HG03432 (cell line): ENCODE results near the gene CT47C1.
"Not testable (repeated sequence)": the region's sequence is repeated elsewhere in the genome, so short reads cannot be mapped to it uniquely, and the experiment has no call there.

ENCODE experiments used
- ATAC-seq: cut with Tn5 transposase; IDR thresholded peaks from one replicate; pipeline ENCODE4 v1.9.1; 2021; ENCODE audit warnings: mild to moderate bottlenecking, moderate library complexity; ENCODE audit not compliant: unreplicated experiment

CT47C1 gene

GRCh38 chrX:119072744-119073143, at the start of gene CT47C1:
Gene CT47C1, plus strand, starts transcription at chrX:119072993. Its CDS starts 233 bp downstream, at chrX:119073226.
- ATAC-seq, result no peak

- no peak for ATAC-seq
Measured at GRCh38 chrX:119025900-119026299, 46.9 kb upstream of the CT47C1 start.

GRCh38 chrX:119026344-119026743, 46.4 kb upstream of the CT47C1 start:
- not testable (repeated sequence) for ATAC-seq

- ATAC-seq, result not testable (repeated sequence)
Measured at GRCh38 chrX:119027960-119028732, 44.6 kb upstream of the CT47C1 start.

GRCh38 chrX:119028733-119029330, 44.0 kb upstream of the CT47C1 start:
- no peak for ATAC-seq

GRCh38 chrX:119029656-119030055, 43.1 kb upstream of the CT47C1 start:
- ATAC-seq, result not testable (repeated sequence)

- no peak for ATAC-seq
Measured at GRCh38 chrX:119030990-119031389, 41.8 kb upstream of the CT47C1 start.

GRCh38 chrX:119036107-119037029, 36.4 kb upstream of the CT47C1 start:
- ATAC-seq, result no peak

GRCh38 chrX:119040432-119040831, 32.4 kb upstream of the CT47C1 start:
- ATAC-seq, result no peak

GRCh38 chrX:119041175-119041574, 31.6 kb upstream of the CT47C1 start:
- ATAC-seq, result no peak

GRCh38 chrX:119042040-119042439, 30.8 kb upstream of the CT47C1 start:
- ATAC-seq, result no peak

- ATAC-seq, result no peak
Measured at GRCh38 chrX:119042996-119043395, 29.8 kb upstream of the CT47C1 start.

- no peak for ATAC-seq
Measured at GRCh38 chrX:119045884-119046283, 26.9 kb upstream of the CT47C1 start.

GRCh38 chrX:119055687-119056086, 17.1 kb upstream of the CT47C1 start:
- ATAC-seq, result no peak

GRCh38 chrX:119062750-119063374, 9.9 kb upstream of the CT47C1 start:
- ATAC-seq, result no peak

GRCh38 chrX:119063428-119063827, 9.4 kb upstream of the CT47C1 start:
- no peak for ATAC-seq

GRCh38 chrX:119067023-119067739, 5.6 kb upstream of the CT47C1 start:
- peak; percentile 51 for ATAC-seq

GRCh38 chrX:119069128-119069527, 3.7 kb upstream of the CT47C1 start:
- no peak for ATAC-seq

- no peak for ATAC-seq
Measured at GRCh38 chrX:119069762-119070161, 3.0 kb upstream of the CT47C1 start.

- no peak for ATAC-seq
Measured at GRCh38 chrX:119071381-119071780, 1.4 kb upstream of the CT47C1 start.
